GM15510 (cell line): ENCODE data around the gene CELSR2.

Source experiments
- POLR2A ChIP-seq: IDR thresholded peaks from 3 replicates; pipeline ENCODE4 v1.6.1; 2011; ENCODE audit warnings: borderline replicate concordance; ENCODE audit not compliant: insufficient read length; ENCODE audit errors: extremely low read depth

CELSR2 gene

DNA sequence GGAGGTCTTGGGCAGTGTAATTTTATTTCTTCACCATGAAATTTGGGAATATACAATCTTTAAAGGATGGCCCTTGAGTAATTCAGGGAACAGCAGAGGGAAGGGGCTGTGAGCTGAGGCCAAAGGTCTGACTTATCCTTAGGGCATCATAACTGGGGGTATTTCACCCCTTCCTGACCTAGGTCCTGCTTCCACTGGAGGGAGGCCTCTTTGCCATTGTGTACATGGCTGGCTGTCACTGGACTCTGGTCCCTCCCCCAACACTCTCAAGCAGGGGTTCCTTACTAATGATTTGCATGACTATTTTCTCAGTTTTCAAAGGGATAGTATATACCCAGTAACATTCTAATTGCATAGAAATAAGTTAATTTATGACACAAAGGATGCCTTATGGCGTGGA, 40.8 kb downstream of the CELSR2 start:
- no peak for TF ChIP-seq POLR2A

DNA sequence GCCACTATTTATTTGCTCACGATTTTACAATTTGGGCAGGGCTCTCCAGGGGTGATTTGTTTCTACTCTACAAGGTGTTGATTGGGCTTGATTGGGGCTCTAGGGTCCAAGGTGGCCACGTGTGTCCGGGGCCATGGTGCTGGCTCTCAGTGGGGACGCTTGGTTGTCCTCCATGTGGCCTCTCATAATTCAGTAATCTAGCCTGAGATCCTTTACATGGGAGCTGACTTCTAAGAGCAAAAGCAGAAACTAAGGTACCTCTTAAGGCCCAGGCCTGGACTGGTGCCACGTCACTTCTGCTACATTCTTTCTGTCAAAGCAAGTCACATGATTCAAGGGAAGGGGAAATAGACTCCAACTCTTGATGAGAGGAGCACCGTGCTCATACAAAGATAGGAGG, 41.7 kb downstream of the CELSR2 start:
- TF ChIP-seq POLR2A, result no peak

DNA sequence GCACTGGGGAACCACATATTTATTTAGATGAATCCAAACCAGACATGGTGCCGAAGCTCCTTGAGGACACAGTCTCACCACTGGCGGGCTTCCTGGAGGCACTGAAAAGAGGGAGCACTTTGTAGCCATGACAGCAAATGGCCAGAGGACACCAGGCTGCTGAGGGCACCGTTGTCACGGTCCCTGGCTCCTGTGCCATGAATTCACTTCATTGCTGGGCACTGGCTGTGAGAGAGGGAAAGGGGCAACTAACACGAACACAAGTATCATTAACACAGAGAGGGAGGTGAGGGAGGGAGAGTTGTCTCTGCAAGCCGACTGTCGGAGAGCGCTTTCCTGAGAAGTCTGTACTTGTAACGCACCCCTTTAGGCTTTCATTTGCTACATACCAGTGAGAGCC, 43.0 kb downstream of the CELSR2 start:
- TF ChIP-seq POLR2A, result no peak

DNA sequence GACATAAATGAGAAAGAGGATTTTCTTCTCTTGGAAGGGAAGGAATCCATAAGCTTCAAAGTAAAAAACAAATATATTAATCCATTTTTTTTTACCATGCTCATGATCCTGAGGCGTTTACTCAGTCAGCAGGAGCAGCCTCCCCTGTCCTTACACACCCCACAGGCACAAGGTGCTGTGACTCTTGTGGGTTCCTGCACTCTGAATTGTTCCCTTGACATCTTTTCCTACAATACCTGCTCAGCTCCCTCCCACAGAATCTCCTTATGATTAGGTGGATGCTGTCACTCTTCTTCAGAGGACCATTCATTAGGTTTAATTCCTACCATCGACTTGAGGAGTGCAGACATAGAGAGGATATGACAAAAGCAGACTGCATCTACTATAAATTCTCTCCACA, 43.7 kb downstream of the CELSR2 start:
- no peak for TF ChIP-seq POLR2A

DNA sequence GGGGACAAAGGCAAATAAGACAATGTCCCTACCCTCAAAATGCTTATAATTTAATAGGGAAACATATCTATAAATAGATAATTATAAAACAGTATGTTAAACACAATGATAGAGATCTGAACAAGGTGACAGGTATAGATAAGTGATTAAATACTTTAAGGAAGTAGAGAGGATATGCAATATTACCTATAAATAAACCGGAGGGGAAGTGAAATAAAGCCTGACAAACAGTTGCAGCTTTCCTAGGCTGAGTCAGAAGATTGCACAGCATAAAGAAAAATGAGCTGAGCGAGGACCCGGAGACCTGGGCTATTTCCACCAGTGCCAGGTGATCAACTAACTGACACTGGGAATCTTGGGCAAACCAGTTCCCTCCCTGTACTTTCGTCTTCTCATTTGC, 45.1 kb downstream of the CELSR2 start:
- no peak for TF ChIP-seq POLR2A

DNA sequence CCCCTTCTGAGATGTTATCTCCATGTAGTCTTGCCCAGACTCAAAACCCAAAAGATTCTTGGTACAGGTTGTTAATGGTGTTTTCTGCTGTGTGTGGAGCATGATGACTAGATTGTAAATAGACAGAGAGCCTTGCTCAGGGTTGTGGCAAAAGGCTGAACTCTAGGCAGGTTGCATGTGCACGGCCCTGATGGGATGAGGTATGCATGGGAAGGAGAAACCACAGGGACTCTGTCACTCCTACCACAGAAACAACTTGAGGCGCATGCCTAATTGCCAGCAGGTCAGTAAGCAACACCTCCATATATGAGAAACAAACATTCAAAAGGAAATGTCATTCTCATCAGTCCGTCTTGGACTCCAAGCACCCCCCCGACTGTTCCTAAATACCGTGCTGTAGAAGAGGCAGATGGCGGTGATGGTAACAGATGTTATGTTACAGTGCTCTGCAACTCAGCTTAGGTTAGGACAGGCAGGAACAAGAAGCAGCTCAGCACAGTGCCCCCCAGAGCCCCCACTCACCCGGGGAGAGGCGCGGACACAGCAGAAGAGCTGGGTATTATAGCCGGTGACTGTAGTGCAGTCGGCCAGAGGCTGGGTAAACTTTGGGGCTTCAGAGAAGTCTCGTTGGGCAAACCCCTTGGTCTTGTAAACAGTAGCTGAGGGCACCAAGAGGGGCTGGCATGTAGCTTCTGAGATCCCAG, 46.5 kb downstream of the CELSR2 start:
- TF ChIP-seq POLR2A, result no peak

DNA sequence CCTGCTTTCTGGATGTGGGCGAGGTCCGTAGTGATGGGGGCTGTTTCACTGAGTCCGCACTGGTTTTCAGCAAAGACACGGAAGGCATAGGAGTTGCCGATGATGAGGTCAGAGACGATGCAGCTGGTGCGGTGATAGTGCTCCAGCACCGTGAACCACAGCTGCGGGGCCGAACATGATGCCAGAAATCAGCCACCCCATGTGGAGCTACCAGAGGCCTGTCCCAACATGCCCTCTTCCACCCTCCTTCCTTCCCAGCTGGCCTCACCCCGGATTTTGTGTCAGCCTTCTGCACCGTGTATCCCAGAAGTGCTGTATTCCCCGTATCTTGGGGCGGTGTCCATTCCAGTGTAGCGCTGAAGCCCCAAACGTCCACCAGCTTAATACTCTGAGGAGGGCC, 47.4 kb downstream of the CELSR2 start:
- TF ChIP-seq POLR2A, result no peak

DNA sequence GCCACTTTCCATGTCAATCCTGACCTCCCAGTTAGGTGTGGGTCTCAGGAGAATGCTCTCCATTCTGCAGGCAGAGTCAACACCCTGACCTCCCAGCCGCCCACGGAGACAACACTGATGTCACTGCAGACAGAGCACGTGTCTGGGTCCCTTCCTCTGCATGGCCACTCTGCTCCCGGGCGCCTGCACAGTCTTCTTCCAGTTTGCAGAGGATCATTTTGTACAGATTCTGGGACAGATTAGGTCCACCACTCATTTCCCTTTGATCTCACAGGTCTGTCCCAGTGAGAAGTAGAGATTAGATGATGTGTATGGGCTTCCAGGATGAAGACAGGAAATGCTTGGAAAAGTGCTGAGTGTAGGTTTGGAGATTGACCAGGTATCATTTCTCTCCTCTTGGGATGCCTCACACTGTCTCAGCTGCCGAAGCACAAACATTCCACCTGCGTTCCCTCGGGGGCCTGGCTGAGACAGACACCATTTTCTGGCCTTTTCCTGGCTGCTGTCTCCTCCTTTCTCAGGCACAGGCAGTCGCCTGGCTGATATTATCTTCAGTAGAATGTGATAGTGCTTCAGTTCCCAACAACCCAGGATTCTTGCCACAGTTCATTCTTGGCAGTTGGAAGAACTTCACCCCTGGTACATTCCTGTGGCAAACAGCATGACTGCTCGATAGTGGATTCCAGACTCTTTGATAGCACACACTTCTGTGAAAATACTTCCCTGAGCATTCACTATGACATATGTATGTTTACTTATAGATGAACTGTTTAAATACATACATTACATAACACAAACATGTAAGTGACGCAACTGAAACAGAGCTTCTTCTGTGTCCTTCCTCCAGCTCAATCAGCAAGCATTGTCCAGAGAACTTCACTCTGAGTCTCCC, 49.6 kb downstream of the CELSR2 start:
- no peak for TF ChIP-seq POLR2A

DNA sequence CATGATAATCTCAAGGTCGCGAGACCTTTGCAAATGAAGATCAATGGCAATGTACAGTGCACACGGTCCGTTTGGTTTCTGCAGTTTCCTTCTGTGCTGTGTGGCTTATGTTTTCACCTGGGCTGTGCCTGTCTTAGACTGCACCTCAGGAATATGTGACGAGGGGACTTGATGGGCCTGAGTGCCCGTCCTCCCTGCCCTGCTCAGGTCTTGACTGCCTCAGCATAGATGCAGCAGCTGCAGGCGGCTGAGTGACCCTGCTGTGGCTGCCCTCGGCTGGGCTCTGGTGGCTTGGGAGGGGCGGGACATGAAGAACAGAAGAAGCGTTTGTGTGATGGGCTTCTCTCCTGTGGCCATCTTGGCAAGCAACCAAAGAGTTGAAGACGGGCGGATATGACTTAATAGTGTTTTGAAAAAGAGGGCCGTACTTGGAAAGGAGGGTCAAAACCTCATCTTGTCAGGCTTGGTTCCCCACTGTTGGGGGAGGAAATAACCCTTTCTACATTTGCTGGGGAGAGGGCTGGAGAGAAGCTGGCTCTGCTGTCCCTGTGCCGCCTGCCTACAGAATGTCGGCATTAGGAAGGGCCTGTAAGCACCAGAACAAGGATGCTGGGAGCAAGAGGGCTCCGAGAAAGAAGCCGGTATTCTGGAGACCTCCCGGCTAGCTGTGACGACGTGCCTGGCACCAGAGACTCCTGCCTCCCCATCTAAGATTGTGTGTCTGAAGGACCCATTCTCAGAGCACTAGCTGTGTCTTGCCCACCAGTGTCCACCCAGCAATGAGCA, 50.4 kb downstream of the CELSR2 start:
- no peak for TF ChIP-seq POLR2A

DNA sequence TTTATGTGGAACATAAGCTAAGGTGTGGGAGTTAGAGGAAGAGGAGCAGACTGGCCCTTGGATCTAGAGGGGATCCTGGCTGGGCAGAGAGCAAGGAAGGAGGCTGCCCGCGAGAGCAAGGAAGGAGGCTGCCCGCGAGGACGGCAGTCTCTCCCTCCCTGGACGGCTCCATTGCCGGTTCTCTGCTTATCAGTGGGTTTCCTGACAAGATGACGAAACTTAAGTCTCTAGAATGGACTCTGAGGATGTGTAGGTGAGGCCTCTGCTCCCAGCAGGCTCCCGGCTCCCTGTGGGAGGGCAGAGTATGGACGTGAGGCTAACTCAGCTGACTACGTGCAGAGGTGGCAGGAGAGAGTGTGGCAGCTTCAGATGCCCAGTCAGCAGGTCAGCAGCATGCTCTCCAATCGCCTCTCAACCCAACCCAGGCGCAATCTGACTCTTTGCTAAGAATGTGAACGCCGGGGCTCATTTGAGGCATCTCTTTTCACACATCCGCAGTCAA, 51.4 kb downstream of the CELSR2 start:
- no peak for TF ChIP-seq POLR2A

DNA sequence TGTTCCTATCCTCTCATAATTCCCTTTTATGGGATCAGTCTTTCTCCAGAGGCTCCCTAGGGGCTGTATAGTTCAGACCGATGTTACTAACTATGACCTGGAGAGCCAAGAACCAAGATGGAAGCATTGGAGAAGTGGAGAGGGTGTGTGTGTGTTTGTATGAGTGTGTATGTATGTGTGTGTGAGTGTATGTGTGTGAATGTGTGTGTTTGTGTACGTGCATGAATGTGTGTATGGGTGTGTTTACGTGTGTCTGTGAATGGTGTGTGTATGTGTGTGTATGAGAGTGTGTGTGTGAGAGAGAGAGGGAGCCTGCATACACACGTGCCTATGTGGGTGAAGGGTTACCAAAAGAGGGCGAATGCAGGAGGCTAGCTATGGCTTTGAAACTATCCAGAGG, 52.5 kb downstream of the CELSR2 start:
- no peak for TF ChIP-seq POLR2A

DNA sequence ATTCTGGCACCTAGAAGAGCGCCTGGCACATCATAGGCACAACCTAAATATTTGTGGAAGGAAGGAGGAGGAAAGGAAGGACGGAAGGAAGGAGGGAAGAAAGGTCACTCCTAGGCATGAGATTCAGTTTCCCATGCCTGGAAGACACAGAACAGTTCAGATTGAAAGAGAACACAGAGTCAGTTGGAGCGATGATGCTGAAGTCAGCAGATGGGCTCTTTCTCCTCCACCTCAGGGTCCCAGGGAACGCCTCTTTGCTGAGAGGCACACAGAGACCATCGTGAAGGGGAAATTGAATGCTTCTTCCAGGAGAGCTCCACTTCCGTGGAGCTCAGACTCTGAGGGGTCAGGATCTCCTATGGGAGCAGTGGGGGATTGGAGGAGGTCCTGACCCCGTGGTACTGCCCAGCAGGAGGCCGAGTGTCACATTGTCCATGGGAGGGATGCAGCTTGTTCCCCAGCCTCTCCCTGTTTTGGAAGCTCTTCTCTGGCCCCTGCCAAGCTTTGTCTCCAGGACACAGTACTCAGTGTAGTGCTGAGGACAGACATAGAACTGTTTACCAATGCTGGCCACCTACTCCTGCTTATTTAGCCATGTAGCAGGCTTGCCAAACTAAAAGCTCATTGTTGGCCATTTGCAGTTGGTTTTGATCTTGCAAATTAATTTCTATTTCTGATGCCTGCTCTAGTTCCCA, 55.0 kb downstream of the CELSR2 start:
- no peak for TF ChIP-seq POLR2A

DNA sequence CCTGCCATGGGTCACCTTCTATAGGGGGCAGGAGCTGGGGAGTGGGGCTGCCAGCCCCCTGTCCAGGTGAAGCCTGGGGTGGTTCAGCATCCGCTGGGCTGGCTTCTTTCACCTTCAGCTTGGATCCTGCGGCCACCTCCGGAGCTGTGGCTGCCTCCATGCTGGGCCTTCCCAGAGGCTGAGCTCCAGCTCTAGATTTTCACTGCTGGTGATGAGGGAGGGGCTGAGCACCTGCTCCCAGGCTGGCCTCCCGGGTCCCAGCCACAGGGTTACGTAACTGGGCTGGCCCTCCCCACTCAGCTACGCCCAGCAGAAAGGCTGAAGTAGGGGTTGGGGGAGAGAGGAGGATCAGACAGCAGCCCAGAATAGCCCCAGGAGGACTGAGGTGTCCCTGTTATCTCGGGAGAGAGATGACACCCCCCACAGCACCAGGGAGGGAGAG, 57.5 kb downstream of the CELSR2 start, which contains the start of gene MYBPHL:
Gene MYBPHL, minus strand, starts transcription at position 180 of the 442 bp plus-strand sequence. Its CDS starts 20 bp downstream, at position 160.
- TF ChIP-seq POLR2A, result no peak
